Measurements from ENCODE around the gene SLC22A15.

SLC22A15 gene

GRCh38 chr1:116099379-116099778 lies 123.1 kb downstream of the SLC22A15 start:
- DNase-seq (ENCODE audit: low read depth in 2 of 2), result no peak

- DNase-seq (ENCODE audit: low read depth in 2 of 2), result no peak
Observed at GRCh38 chr1:116099919-116100318, 123.6 kb downstream of the SLC22A15 start.

GRCh38 chr1:116104667-116105066 lies 128.4 kb downstream of the SLC22A15 start:
- DNase-seq (ENCODE audit: low read depth in 2 of 2), result no peak

GRCh38 chr1:116105996-116106395 lies 129.7 kb downstream of the SLC22A15 start:
- no peak for DNase-seq (ENCODE audit: low read depth in 2 of 2)

GRCh38 chr1:116106646-116107045 lies 130.3 kb downstream of the SLC22A15 start:
- DNase-seq (ENCODE audit: low read depth in 2 of 2), result no peak

GRCh38 chr1:116107371-116107770 lies 131.1 kb downstream of the SLC22A15 start:
- no peak for DNase-seq (ENCODE audit: low read depth in 2 of 2)

- DNase-seq (ENCODE audit: low read depth in 2 of 2), result no peak
Observed at GRCh38 chr1:116110567-116111523, 134.5 kb downstream of the SLC22A15 start, which contains the start of gene MAB21L3. MAB21L3 (plus strand) TSS chr1:116111399; CDS start chr1:116112616, 1,217 bp downstream.

GRCh38 chr1:116111524-116112021 lies 135.3 kb downstream of the SLC22A15 start:
- DNase-seq (ENCODE audit: low read depth in 2 of 2), result no peak

- no peak for DNase-seq (ENCODE audit: low read depth in 2 of 2)
Observed at GRCh38 chr1:116112388-116113140, 136.3 kb downstream of the SLC22A15 start.

- no peak for DNase-seq (ENCODE audit: low read depth in 2 of 2)
Observed at GRCh38 chr1:116113615-116114014, 137.3 kb downstream of the SLC22A15 start.

- DNase-seq (ENCODE audit: low read depth in 2 of 2), result no peak
Observed at GRCh38 chr1:116115476-116116439, 139.4 kb downstream of the SLC22A15 start.

- no peak for DNase-seq (ENCODE audit: low read depth in 2 of 2)
Observed at GRCh38 chr1:116118471-116118870, 142.2 kb downstream of the SLC22A15 start.

All from stimulated activated CD8-positive, alpha-beta memory T cell treated with anti-CD3 and anti-CD28 coated beads, Interleukin-7, amount 100 ng/mL, for 1 hour (primary cell).